Common myeloid progenitor, CD34-positive (primary cell): Measurements from ENCODE around the gene IKZF5.

Experiments used
- CTCF ChIA-PET: fragments of 350-600 bp; sonication (Branson Sonifier 250); formaldehyde crosslinking; loops from one replicate; lab custom pipeline; 2021; ENCODE audit warnings: antibody characterized with exemption; lab: Charles Lee
- POLR2A ChIA-PET: fragments of 350-600 bp; sonication (Branson Sonifier 250); formaldehyde crosslinking; loops from one replicate; lab custom pipeline; 2021; ENCODE audit warnings: antibody characterized with exemption; lab: Charles Lee
- DNase-seq, 3 donors: peaks; one replicate each; pipeline versions ENCODE4 v3.0.0 to v3.0.0-alpha.2; 2013
- H3K27ac ChIP-seq, 2 experiments: 1 replicate in 1 of 2; 2 replicates in 1 of 2; pipeline ENCODE4 v1.7.0; 2013; ENCODE audit warnings: inconsistent platforms in 2 of 2, low read length in 2 of 2, mild to moderate bottlenecking in 2 of 2, low read depth in 1 of 2, moderate library complexity in 1 of 2; ENCODE audit not compliant: severe bottlenecking in 2 of 2, insufficient read depth in 1 of 2, poor library complexity in 1 of 2
- H3K27me3 ChIP-seq, 5 experiments: replicated peaks in 2 of 5; 1 replicate in 3 of 5; 2 replicates in 2 of 5; pipeline versions ENCODE4 v1.6.1 to v1.7.0; 2013; ENCODE audit warnings: low read length in 4 of 5, mild to moderate bottlenecking in 2 of 5, moderate library complexity in 2 of 5, inconsistent platforms in 1 of 5; ENCODE audit not compliant: insufficient read depth in 5 of 5, control insufficient read depth in 4 of 5
- H3K36me3 ChIP-seq, 4 experiments: 1 replicate in 2 of 4; 2 replicates in 2 of 4; pipeline versions ENCODE4 v1.6.1 to v1.7.0; 2013; ENCODE audit warnings: low read length in 3 of 4, control low read depth in 1 of 4, mild to moderate bottlenecking in 1 of 4; ENCODE audit not compliant: control insufficient read depth in 4 of 4, insufficient read depth in 4 of 4
- H3K4me1 ChIP-seq, 4 experiments: 1 replicate in 3 of 4; 2 replicates in 1 of 4; pipeline versions ENCODE4 v1.6.1 to v1.7.1; 2013; ENCODE audit warnings: low read length in 3 of 4, mild to moderate bottlenecking in 3 of 4, control low read depth in 1 of 4, inconsistent platforms in 1 of 4, moderate library complexity in 1 of 4; ENCODE audit not compliant: control insufficient read depth in 4 of 4, insufficient read depth in 4 of 4; ENCODE audit errors: control extremely low read depth in 1 of 4
- H3K4me3 ChIP-seq, 7 experiments: 1 replicate in 4 of 7; 2 replicates in 3 of 7; pipeline versions ENCODE4 v1.5.1 to v1.7.0; 2013; ENCODE audit warnings: mild to moderate bottlenecking in 7 of 7, low read length in 6 of 7, moderate library complexity in 6 of 7, inconsistent platforms in 2 of 7, low read depth in 2 of 7, control low read depth in 1 of 7; ENCODE audit not compliant: insufficient read depth in 4 of 7, control insufficient read depth in 1 of 7; ENCODE audit errors: extremely low read depth in 1 of 7
- H3K9me3 ChIP-seq, 5 experiments: 1 replicate in 4 of 5; 2 replicates in 1 of 5; pipeline versions ENCODE4 v1.6.1 to v1.7.1; 2013; ENCODE audit warnings: low read length in 4 of 5, mild to moderate bottlenecking in 2 of 5, inconsistent platforms in 1 of 5, low read depth in 1 of 5, moderate library complexity in 1 of 5; ENCODE audit not compliant: control insufficient read depth in 4 of 5, insufficient read depth in 2 of 5; ENCODE audit errors: control extremely low read depth in 1 of 5
- WGBS: methylation state at CpG from one replicate; pipeline ENCODE4 v1.1.5; 2013; ENCODE audit not compliant: insufficient coverage; 5-methylcytosine and 5-hydroxymethylcytosine counted together

The IKZF5 gene

GRCh38 chr10:123042708-123043408 lies 34.3 kb upstream of the IKZF5 start:
- H3K36me3 ChIP-seq: peaks cover 0 to 8% (median 5%) of the 10 kb centered on the region in 4 experiments
- ChIA-PET CTCF (interaction anchor here (0.6 to 3.0 kb wide), 24 partner anchors 9 to 538 kb away, joined by 3 to 23 read pairs (median 4); partner anchors contain the start of gene PSTK), POLR2A (interaction anchor here (0.7 to 1.0 kb wide), 2 partner anchors 33 to 304 kb away, joined by 3 read pairs; no protein-coding TSS in a partner anchor)
- no peak overlapping the region for H3K4me3 ChIP-seq
- peaks cover 0 to 26% (median 17%) of the 10 kb centered on the region in 4 experiments for H3K4me1 ChIP-seq
- no peaks in the 10 kb centered on the region for H3K9me3 ChIP-seq
- no peak overlapping the region for H3K27ac ChIP-seq
- WGBS: 94% methylated on average over 9 of the region's 12 CpGs
- no peak for DNase-seq
- no peaks in the 10 kb centered on the region for H3K27me3 ChIP-seq

- Histone ChIP-seq H3K4me3 (peak overlapping the region in 2 of 7 experiments; percentile 13 to 16), H3K27me3 (no peaks in the 10 kb centered on the region), H3K36me3 (peaks cover 0 to 11% (median 2%) of the 10 kb centered on the region in 4 experiments), H3K9me3 (no peaks in the 10 kb centered on the region), H3K4me1 (peaks cover 0 to 27% (median 17%) of the 10 kb centered on the region in 4 experiments), H3K27ac (no peak overlapping the region)
- POLR2A ChIA-PET: no interaction called here
- no peak for DNase-seq
- CTCF ChIA-PET: interaction anchor here (1.3 to 2.3 kb wide), 3 partner anchors 59 to 520 kb away, joined by 4 to 8 read pairs (median 5); no protein-coding TSS in a partner anchor
Observed at GRCh38 chr10:123039632-123039930, 31.0 kb upstream of the IKZF5 start.

- POLR2A ChIA-PET: no interaction called here
- peak in 2 of 3 donors; percentile 36 to 43 for DNase-seq
Observed at GRCh38 chr10:123038782-123039631, 30.4 kb upstream of the IKZF5 start.

GRCh38 chr10:123035467-123036086 lies 27.0 kb upstream of the IKZF5 start:
- Histone ChIP-seq H3K9me3 (no peaks in the 10 kb centered on the region), H3K4me1 (peaks cover 0 to 19% (median 12%) of the 10 kb centered on the region in 4 experiments), H3K27me3 (no peaks in the 10 kb centered on the region), H3K36me3 (peaks cover 0 to 11% (median 2%) of the 10 kb centered on the region in 4 experiments), H3K4me3 (no peak overlapping the region), H3K27ac (no peak overlapping the region)
- CTCF ChIA-PET: no interaction called here
- DNase-seq: no peak
- 98% methylated on average over 6 of the region's 8 CpGs for WGBS
- POLR2A ChIA-PET: no interaction called here

More at GRCh38 chr10:123038782-123039631, 30.4 kb upstream of the IKZF5 start:
- CTCF ChIA-PET: interaction anchor here (1.3 to 2.1 kb wide), 2 partner anchors 58 to 521 kb away, joined by 4 to 5 read pairs; no protein-coding TSS in a partner anchor
- H3K4me3 ChIP-seq: peak overlapping the region in 2 of 7 experiments; percentile 13 to 16
- H3K27me3 ChIP-seq: no peaks in the 10 kb centered on the region
- peaks cover 0 to 27% (median 17%) of the 10 kb centered on the region in 4 experiments for H3K4me1 ChIP-seq
- H3K9me3 ChIP-seq: no peaks in the 10 kb centered on the region
- H3K27ac ChIP-seq: no peak overlapping the region
- H3K36me3 ChIP-seq: peaks cover 0 to 11% (median 2%) of the 10 kb centered on the region in 4 experiments
- WGBS: 52% methylated on average over 12 of the region's 18 CpGs

- CTCF ChIA-PET: interaction anchor here (0.7 to 1.9 kb wide), 2 partner anchors 14 to 524 kb away, joined by 3 to 6 read pairs; no protein-coding TSS in a partner anchor
- POLR2A ChIA-PET: no interaction called here
- no peak for DNase-seq
Observed at GRCh38 chr10:123034332-123034731, 25.7 kb upstream of the IKZF5 start.

GRCh38 chr10:123031124-123031523 lies 22.5 kb upstream of the IKZF5 start:
- Histone ChIP-seq H3K27ac (no peak overlapping the region), H3K36me3 (peaks cover 0 to 6% (median under 1%) of the 10 kb centered on the region in 4 experiments), H3K9me3 (no peaks in the 10 kb centered on the region), H3K4me1 (no peaks in the 10 kb centered on the region), H3K27me3 (no peaks in the 10 kb centered on the region), H3K4me3 (no peak overlapping the region)
- 100% methylated on average over 1 of the region's 1 CpG for WGBS
- DNase-seq: no peak
- CTCF ChIA-PET: interaction anchor here (0.8 kb wide), 1 partner anchor 12 kb away, joined by 3 read pairs; no protein-coding TSS in a partner anchor
- POLR2A ChIA-PET: no interaction called here

More at GRCh38 chr10:123034332-123034731, 25.7 kb upstream of the IKZF5 start:
- Histone ChIP-seq H3K27ac (no peak overlapping the region), H3K27me3 (no peaks in the 10 kb centered on the region), H3K9me3 (no peaks in the 10 kb centered on the region), H3K4me1 (peaks cover 0 to 15% (median 7%) of the 10 kb centered on the region in 4 experiments), H3K36me3 (peaks cover 0 to 11% (median 2%) of the 10 kb centered on the region in 4 experiments), H3K4me3 (no peak overlapping the region)
